ENCODE data around the gene MKX.

DNA sequence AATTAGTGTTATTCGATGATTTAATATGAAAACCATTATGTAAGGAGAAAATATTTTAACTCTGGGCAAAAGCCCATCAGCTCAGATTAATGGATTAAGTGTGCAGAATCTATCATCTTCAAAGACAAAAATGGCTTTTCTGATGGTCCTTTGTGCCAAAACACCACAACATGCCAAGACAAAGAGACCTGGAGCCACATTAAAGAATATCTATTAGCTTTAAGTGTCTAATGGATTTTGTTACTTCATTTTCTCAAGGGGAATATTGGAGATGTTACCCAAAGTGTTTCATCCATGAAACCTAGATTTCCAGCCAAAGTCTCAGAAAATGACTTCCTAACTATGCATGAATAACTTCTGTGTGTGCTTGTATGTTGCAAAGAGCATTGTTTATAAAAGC lies 57.3 kb downstream of the MKX start:
- TF ChIP-seq, protein P1, sequence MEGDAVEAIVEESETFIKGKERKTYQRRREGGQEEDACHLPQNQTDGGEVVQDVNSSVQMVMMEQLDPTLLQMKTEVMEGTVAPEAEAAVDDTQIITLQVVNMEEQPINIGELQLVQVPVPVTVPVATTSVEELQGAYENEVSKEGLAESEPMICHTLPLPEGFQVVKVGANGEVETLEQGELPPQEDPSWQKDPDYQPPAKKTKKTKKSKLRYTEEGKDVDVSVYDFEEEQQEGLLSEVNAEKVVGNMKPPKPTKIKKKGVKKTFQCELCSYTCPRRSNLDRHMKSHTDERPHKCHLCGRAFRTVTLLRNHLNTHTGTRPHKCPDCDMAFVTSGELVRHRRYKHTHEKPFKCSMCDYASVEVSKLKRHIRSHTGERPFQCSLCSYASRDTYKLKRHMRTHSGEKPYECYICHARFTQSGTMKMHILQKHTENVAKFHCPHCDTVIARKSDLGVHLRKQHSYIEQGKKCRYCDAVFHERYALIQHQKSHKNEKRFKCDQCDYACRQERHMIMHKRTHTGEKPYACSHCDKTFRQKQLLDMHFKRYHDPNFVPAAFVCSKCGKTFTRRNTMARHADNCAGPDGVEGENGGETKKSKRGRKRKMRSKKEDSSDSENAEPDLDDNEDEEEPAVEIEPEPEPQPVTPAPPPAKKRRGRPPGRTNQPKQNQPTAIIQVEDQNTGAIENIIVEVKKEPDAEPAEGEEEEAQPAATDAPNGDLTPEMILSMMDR (IDR thresholded peaks at IDR 0.05): no peak
- TF ChIP-seq POLR2AphosphoS5 (IDR thresholded peaks at IDR 0.05) (no peak), POLR2A (IDR thresholded peaks at IDR 0.05) (no peak)

Data from breast epithelium (tissue), 3 donors.